Measurements from ENCODE around the gene CDH4. TPM values are rescaled to one million over a fixed set of nuclear protein-coding genes. Genes with fewer than 3 reads are reported as not detected.
"Not testable (repeated sequence)": the region's sequence is repeated elsewhere in the genome, so short reads cannot be mapped to it uniquely, and the experiment has no call there.

Gene CDH4
- total RNA-seq, 1 donor from 2014 or later, result not detected

DNA sequence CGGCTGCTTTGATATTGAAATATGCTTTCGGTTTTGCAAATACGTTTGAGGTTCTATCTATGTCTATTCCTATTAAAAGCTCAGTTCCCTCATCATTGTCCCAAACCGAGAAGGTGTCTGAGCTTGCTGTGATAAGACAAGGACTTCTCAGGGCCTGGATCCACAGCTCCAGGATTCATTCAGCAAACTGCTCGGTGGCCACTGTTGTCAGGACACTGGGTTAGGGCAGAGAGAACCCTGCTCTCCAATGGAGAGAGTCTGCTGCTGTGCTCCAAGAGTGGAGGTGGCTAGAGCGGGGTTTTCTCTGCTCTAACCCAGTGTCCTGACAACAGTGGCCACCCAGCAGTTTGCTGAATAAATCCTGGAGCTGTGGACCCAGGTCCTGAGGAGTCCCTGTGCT, 198.5 kb downstream of the CDH4 start:
- DNase-seq (ENCODE audit: low spot score) (no peak), ATAC-seq (no peak)

DNA sequence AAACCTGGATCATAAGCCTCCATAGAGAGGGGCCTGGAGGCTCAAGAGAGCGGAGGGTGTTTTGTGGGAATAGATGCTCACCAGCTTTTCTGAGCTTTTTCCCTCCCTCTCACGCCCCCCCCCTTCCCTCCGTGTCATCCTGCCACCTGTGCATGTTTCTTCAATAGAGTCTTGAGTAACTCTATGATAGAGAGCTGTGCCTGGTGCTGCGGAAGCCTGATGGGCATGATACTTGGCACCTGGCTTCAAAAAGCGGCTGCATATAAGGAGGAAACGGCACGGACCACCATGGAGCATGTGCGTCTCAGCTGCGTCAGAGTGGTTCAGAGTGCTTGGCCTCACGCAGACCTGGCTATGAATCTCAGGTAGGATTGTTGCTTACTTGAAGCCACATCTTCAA, 198.9 kb downstream of the CDH4 start:
- ATAC-seq, result no peak

DNA sequence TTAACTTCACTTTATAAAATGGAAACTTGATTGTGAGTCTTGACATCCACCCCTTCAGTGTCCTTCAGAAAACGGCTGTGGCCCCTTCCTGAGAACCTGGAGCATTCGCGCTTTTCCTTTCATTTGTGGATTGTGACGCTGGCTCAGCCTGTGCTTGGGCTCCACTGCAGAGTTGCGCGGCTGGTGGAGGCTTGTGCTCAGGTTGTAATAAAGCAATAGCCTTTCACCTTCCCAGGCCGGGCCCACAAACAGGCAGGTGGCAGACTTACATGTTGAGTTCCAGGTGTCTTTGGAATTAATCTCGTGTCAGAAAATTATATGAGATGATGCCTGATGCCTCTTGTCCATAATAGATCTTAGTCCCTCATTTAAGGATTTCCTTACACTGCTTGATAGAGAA, 199.9 kb downstream of the CDH4 start:
- ATAC-seq, result no peak
- no peak for DNase-seq (ENCODE audit: low spot score)

More for the DNA sequence above, 198.9 kb downstream of the CDH4 start:
- DNase-seq (ENCODE audit: low spot score), result no peak

DNA sequence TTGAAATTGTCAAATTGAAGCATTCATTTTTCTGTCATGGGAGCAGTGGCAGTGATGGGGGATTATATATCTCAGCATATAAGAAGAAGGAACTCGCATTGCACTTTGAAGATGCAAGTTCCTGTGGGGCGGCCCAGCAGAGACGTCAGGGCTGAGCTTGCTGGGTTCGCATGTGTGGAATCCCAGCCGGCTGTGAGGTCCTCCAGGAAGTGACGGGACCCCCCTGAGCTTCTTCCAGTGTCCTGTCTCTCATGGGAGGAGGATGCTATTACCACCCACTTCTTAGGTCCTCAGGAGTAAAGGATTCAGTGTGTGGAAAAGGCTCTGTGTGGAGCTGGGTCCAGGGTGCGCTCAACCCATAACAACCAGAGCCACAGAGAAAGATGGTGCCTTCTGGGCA, 201.2 kb downstream of the CDH4 start:
- ATAC-seq (no peak), DNase-seq (ENCODE audit: low spot score) (no peak)

DNA sequence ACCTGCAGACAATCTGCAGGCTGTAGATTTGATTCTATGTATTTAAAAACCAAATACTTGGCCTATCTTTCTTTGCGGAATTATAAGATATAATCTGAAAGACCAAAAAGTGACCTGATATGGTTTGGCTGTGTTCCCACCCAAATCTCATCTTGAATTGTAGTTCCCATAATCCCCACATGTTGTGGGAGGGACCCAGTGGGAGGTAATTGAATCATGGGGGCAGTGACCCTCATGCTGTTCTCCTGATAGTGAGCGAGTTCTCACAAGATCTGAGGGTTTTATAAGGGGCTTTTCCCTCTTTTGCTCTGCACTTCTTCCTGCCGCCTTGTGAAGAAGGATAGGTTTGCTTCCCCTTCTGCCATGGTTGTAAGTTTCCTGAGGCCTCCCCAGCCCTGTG, 201.6 kb downstream of the CDH4 start:
- not testable (repeated sequence) for DNase-seq (ENCODE audit: low spot score); ATAC-seq

DNA sequence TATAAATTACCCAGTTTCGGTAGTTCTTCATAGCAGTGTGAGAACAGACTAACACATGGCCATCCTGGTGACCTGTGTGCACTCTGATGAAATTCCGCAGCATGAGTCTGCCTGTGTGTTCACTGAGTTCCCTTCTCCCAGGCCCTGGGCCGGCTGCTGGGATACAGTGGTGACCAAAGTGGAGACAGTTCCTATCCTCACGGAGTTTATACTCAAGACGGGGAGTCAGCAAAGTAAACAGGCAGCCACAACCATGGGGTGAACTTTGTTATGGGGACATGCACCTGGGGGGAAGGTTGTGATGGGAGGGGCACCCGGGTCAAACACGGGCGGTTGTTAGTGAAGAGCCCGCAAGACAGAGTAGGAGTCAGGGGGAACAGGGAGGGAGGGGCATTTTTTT, 202.0 kb downstream of the CDH4 start:
- ATAC-seq, result no peak
- DNase-seq (ENCODE audit: low spot score), result no peak

DNA sequence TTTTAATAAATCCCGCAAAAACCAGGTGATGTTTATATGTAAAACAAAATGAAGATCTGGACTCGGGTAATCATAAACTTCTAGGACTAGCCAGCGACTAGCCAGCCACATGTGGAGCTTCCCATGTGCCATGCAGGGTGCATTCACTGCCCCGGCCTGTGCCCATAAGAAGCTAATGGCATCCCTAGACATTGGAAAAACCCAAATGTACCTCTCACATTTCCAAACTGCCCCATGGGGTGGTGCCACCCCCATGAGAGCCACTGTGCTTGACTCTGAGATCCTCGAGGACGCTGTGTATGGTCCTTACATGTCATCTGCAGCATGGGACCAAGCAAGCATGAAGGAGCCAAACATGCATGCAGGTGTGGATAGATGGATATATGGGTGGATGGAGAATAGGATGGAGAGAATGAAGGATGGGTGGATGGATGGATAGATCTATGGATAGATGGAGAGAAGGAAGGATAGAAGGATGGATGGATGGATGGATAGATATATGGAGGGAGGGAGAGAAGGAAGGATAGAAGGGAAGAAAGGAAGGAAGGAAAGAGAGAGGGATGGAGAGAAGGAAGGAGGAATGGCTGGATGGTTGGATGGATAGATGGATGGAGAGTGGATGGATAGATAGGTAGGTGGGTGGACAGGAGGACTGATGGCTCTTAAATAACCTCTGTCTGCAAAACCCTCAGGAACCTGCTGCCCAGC, 203.6 kb downstream of the CDH4 start:
- ATAC-seq (no peak), DNase-seq (ENCODE audit: low spot score) (no peak)

DNA sequence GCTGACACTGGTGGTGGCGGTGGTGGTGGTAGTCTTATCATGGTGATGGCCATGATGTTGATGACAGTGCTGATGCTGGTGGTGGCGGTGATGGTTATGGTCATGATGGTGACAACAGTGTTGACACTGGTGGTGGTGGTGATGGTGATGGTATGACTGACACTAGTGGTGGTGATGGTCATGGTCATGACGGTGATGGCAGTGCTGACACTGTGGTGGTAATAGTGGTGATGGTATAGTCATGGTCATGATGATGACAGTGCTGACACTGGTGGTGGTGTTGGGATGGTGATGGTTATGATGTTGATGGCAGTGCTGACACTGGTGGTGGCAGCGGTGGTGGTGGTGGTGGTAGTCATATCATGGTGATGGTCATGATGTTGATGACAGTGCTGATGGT, 205.7 kb downstream of the CDH4 start:
- ATAC-seq (no peak), DNase-seq (ENCODE audit: low spot score) (no peak)

DNA sequence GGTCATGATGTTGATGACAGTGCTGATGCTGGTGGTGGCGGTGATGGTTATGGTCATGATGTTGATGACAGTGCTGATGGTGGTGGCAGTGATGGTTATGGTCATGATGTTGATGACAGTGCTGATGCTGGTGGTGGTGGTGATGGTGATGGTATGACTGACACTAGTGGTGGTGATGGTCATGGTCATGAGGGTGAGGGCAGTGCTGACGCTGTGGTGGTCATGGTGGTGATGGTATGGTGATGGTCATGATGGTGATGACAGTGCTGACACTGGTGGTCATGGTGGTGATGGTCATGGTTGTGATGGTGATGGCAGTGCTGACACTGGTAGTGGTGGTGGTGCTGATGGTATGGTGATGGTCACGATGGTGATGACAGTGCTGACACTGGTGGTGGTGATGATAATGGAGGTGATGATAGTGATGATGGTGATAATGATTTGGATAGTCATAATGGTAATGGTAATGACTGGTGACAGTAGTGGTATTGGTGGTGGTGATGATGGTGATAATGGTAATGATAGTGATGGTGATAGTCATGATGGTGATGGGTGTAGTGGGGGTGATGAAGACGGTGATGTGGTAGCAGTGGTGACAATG, 206.2 kb downstream of the CDH4 start:
- DNase-seq (ENCODE audit: low spot score) (no peak), ATAC-seq (no peak)

DNA sequence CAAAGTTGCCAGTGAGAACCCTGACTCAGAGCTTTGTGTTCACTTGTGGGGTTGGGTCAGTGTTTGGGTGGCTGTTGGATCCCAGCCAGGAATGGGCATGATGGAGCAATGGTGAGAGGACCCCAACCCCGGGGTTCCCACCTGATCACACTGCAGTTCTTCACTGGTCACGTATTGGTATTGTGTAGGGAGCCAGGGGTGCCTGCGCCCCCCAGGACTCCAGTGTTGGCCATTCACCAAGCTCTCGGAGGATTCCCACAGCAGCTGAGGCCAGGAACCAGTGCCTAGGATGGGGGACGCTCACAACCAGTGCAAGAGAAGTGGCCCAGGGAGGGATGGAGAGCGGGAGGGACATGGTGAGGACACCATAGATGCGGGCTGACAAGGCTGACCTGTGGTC, 207.2 kb downstream of the CDH4 start:
- DNase-seq (ENCODE audit: low spot score), result no peak
- no peak for ATAC-seq

DNA sequence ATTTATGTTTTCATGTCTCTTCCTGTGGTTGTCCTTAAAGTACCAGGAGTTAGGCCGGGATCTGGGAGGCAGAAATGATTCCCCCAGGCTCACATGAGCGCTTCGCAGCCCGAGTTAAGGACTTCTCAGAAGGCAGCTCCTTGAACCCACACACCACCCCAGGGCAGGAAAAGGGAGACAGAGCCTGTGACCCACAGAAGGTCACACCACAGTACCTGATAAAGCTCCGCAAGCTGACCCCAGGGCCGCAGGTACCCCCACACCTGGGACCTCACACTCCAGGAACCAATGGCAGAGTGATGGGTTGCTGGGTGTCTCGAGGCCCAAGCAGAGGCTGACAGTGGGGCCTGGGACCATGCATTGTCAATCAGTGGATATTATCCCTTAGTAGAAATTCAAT, 207.6 kb downstream of the CDH4 start:
- ATAC-seq (no peak), DNase-seq (ENCODE audit: low spot score) (no peak)

DNA sequence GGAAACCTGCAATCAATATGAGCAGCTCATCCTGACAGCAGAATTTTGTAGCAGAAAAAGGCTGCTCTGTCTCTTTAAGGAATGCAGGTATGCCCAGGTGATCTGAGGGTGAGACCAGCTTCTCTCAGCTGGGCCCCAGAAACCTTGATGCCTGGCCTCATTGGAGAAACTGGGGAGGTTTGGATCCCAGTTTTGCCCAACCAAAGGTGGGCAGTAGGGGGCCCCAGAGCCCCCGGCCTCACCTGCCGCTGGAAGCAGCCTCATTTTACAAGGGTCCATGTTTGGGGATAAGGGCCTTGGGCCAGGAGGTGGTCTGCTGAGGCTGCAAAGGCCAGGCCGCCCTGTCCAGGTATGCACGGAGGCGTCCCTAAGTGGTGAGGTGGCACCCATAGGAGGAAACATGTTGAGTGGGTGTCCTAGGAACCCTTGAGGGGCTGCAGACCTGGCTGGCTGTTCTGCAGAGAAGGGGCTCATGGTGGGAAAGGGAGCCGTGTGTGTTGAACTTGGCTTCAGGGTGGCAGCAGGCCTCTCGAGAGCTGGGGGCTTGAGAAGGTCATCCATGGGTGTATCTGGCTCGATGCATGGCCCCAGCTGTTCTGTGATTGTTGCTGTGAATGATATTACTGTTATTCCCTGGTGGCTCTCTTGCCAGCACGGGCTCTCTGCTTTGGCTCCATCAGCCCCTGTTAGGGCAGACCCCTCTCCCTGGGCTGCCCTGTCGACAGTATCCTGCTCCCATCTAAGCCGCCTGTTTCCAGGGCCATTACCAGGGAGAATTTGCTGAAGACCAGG, 208.4 kb downstream of the CDH4 start:
- no peak for DNase-seq (ENCODE audit: low spot score)
- no peak for ATAC-seq

DNA sequence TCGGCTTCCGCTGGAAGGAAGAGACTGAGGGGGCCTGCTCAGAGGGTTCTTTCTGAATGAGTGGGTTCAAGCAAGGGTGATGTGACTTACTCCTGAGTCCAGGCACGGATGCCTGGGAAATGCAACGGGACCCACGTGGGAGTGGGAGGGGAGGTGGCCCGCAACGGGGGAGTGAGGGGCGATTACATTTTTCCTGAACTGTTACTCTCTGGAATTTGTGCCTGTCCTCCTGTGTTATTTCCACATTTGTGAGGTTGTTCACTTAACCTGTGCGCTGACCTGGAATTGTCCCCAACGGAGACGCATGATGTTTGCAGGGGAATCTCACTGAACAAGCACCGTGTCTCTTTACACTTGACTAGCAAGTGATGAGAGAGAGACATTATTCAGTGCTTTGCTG, 209.4 kb downstream of the CDH4 start:
- ATAC-seq (no peak), DNase-seq (ENCODE audit: low spot score) (no peak)

DNA sequence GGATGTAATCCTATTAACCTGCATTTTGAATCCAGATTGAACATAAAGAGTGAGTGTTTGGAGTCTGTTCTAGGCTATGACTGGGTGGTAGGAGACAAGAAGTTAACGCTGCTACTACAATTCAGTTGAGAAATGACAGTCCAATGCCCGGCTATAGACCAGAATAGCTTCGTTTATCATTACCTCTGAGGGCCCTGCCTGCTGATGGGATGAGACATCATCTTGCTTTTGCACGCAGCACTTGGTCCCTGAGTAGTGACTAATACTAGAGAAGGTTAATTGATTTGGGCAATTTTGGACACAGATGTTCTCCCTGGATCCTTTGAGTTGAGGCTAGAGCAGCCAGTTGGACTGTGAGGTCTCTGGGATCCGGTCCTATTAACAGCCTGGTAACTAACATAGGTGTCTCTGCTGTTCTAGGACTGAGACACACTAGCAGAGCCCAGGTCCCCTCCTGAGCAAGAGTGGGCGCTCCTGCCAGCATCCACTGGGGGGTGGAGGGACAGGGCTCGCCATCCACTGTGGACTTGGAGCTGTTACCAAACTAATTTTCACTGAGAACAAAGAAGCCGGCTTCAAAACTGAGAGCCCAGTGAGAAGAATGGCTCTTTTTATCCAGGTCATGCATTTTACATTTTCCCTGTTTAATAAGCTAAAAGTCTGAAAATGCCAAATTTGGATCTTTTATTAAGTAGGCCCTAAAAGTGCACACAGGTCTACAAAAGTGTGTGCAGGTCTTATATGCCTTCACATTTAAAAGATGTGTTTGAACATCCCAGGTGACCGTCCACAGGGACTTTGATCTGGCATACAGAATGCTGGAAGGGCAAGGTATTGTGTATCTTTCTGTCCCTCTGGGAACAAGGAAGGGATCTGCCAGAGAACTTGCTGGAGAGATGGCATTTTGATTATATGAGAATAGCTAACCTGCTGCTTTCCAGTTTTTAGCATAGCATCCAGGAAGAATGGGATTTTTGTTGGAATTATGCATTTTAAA, 212.5 kb downstream of the CDH4 start:
- ATAC-seq, result no peak

DNA sequence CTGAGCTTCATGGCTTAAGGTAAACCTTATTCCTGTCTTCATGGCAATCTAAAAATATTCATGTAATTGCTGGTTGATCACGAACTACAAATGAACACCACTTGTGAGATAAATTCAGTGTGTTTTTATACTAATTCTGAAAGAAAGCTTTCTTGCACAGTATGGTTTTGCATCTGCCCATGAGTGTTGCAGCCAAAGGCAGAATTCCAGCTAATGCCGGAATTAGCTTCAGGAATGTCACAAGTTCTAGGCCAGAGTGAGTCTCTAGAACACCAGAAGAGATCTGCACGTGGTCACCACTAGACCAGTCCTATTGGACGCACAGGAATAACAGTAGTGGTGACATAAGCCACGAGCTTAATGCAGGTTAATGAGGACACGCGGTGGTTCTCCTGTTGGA, 223.7 kb downstream of the CDH4 start:
- ATAC-seq, result no peak

More for the DNA sequence above, 212.5 kb downstream of the CDH4 start:
- DNase-seq (ENCODE audit: low spot score), result no peak

DNA sequence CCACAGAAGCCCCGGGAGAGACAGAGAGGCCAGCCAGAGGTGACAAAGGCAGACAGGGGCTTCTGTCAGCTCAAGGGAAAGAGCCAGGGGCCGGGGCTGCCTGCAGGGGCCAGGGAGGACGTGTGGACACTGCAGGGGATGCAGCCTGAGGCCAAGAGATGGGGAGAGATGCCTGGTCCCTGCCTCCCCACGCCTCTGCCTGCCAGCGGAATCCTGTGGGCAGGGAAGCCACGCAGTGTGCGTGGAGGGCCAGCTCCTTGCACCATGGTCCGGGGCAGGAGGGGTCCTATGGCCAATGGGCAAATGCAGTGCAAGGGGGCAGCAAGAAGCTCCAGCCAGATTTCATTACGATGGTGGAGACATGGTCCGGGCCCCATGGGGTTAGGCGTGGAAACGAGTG, 224.9 kb downstream of the CDH4 start:
- ATAC-seq, result no peak
- DNase-seq (ENCODE audit: low spot score), result no peak

More for the DNA sequence above, 223.7 kb downstream of the CDH4 start:
- no peak for DNase-seq (ENCODE audit: low spot score)

DNA sequence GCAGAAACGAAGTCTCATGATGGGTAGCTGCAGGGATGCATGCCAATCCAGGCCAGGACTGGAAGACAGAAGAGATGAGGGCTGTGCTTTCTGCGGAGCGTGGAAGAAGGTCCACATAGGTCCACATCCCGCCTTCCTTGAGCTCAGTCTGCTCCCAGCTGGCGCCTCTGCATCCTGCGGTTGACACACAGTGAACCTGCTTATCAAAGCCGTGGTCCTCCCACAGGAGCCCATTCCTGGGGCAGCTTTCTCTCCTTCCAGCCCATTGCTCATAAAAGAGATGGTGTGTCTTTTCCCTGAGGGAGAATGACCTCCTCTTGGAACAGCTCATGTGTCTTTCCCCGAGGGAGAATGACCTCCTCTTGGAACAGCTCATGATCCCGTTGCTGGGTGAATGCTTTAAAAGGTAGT, 225.4 kb downstream of the CDH4 start:
- ATAC-seq (no peak), DNase-seq (ENCODE audit: low spot score) (no peak)

DNA sequence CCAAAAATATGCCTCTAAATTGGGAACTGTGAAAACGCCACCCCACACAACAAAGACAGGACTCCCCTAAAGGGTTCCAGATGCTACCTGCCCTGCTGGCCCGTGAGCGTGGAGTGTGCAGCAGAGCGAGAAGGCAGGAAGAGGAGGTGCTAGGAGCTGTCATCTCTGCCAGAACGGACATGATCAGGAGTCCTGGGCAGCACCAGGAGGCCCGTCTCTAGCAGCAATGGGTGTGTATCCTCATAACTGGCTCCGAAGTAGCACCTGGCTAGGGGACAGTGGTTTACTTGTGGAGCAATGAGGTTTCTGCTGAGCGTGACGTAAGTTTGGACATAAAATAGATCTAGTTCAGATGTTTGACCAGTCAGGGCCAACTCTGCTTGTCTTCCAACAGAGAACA, 226.0 kb downstream of the CDH4 start:
- DNase-seq (ENCODE audit: low spot score) (no peak), ATAC-seq (no peak)

DNA sequence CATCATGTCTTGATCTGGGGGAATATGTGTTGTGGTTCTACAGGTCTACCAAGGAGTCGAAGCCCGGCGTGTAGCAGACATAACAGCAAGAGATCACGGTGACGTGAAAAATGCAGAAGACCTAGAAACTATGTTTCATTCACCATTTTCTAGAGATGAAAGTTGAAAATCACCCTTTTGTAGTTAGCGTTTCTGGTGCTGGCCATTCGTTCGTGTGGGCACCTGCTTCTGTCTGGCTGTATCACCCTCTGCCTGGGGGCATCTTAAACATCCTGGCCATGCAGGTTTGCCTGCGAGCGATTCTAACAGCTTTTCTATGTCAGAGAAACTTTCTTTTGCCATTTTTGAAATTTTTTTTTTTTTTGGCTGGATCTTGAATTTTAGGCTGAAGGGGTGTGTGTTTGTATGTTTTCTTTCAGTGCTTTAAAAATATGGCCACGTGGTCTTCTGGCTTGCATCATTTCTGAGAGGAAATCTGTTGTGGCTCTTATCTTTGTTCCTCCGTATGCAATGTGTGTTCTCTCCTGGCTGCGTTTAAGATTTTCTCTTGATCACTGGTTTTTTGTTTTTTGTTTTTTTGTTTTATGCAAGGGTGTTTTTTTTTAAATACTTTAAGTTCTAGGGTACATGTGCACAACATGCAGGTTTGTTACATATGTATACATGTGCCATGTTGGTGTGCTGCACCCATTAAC, 226.7 kb downstream of the CDH4 start:
- DNase-seq (ENCODE audit: low spot score) (no peak), ATAC-seq (no peak)

DNA sequence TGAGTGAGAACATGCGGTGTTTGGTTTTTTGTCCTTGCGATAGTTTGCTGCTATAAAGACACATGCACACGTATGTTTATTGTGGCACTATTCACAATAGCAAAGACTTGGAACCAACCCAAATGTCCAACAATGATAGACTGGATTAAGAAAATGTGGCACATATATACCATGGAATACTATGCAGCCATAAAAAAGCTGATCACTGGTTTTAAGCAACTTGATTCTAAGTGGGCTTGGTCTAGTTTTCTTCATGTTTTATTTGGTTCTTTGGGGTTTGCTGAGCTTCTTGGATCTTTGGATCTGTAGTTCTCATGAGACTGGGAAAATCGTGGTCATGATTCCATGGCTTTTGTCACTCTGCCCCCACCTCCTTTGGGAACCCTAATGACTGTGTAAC, 227.4 kb downstream of the CDH4 start:
- not testable (repeated sequence) for DNase-seq (ENCODE audit: low spot score); ATAC-seq
